Calu3 (cell line): ENCODE data around the gene NTRK2. TPM values are rescaled to one million over a fixed set of nuclear protein-coding genes. Genes with fewer than 3 reads are reported as not detected.
"Not testable (repeated sequence)": the region's sequence is repeated elsewhere in the genome, so short reads cannot be mapped to it uniquely, and the experiment has no call there.

Experiments
- BruUV-seq: library from RNA; stranded (reverse); fragments of 400-500 nt; replicated peaks from 2 replicates; lab custom pipeline; 2021; lab: Mats Ljungman, UMichigan
- CTCF ChIA-PET: fragments of 300-600 bp; sonication (Branson Sonifier 250); formaldehyde crosslinking; loops from one replicate; lab custom pipeline; 2022; ENCODE audit warnings: antibody characterized with exemption; lab: Charles Lee
- DNase-seq: peaks from one replicate; pipeline ENCODE4 v3.0.0; 2022
- H3K27ac Mint-ChIP-seq: one replicate; pipeline ENCODE4 v1.8.0; 2022; ENCODE audit warnings: mixed read lengths; ENCODE audit not compliant: unreplicated experiment
- H3K27me3 Mint-ChIP-seq: one replicate; pipeline ENCODE4 v1.8.0; 2022; ENCODE audit warnings: mixed read lengths; ENCODE audit not compliant: unreplicated experiment
- H3K36me3 Mint-ChIP-seq: one replicate; pipeline ENCODE4 v1.8.0; 2022; ENCODE audit warnings: mild to moderate bottlenecking, moderate library complexity, mixed read lengths; ENCODE audit not compliant: insufficient read depth, unreplicated experiment
- H3K4me1 Mint-ChIP-seq: one replicate; pipeline ENCODE4 v1.8.0; 2022; ENCODE audit warnings: mild to moderate bottlenecking, low read depth, mixed read lengths; ENCODE audit not compliant: unreplicated experiment
- H3K4me3 Mint-ChIP-seq: one replicate; pipeline ENCODE4 v1.8.0; 2022; ENCODE audit warnings: mild to moderate bottlenecking, low read depth, moderate library complexity, mixed read lengths; ENCODE audit not compliant: unreplicated experiment
- H3K9me3 Mint-ChIP-seq: one replicate; pipeline ENCODE4 v1.8.0; 2022; ENCODE audit warnings: low read depth, mixed read lengths; ENCODE audit not compliant: unreplicated experiment
- intact Hi-C: fragments of 100-400 bp; cut with micrococcal nuclease; formaldehyde crosslinking; loops from one replicate; pipeline ENCODE4 v1.10.0; 2022; ENCODE audit not compliant: unreplicated experiment
- total RNA-seq: library from RNA; stranded (reverse); gene quantifications from 2 replicates; pipeline ENCODE4 v1.2.3, GENCODE V29; 2022
- TF ChIP-seq, protein P1 (sequence below): fragments of 200-600 bp; IDR thresholded peaks from one replicate; pipeline ENCODE4 v1.8.0; 2022; ENCODE audit warnings: antibody characterized with exemption; ENCODE audit not compliant: unreplicated experiment

Gene NTRK2
- total RNA-seq, 1 experiment from 2014 or later: 2.1 TPM

GRCh38 chr9:84893419-84894128 is 224.0 kb downstream of the NTRK2 start:
- Mint-ChIP-seq H3K27me3 (no peaks in the 10 kb centered on the region), H3K9me3 (no peaks in the 10 kb centered on the region), H3K4me1 (peaks cover 9% of the 10 kb centered on the region), H3K4me3 (no peak overlapping the region), H3K27ac (no peak overlapping the region), H3K36me3 (no peaks in the 10 kb centered on the region)
- no peak for DNase-seq
- CTCF ChIA-PET: interaction anchor here (0.7 kb wide), 1 partner anchor 99 kb away, joined by 3 read pairs; no protein-coding TSS in a partner anchor
- TF ChIP-seq, protein P1, sequence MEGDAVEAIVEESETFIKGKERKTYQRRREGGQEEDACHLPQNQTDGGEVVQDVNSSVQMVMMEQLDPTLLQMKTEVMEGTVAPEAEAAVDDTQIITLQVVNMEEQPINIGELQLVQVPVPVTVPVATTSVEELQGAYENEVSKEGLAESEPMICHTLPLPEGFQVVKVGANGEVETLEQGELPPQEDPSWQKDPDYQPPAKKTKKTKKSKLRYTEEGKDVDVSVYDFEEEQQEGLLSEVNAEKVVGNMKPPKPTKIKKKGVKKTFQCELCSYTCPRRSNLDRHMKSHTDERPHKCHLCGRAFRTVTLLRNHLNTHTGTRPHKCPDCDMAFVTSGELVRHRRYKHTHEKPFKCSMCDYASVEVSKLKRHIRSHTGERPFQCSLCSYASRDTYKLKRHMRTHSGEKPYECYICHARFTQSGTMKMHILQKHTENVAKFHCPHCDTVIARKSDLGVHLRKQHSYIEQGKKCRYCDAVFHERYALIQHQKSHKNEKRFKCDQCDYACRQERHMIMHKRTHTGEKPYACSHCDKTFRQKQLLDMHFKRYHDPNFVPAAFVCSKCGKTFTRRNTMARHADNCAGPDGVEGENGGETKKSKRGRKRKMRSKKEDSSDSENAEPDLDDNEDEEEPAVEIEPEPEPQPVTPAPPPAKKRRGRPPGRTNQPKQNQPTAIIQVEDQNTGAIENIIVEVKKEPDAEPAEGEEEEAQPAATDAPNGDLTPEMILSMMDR: no peak
- no TSS peak for BruUV-seq
- intact Hi-C loops: no loop called here

DNA sequence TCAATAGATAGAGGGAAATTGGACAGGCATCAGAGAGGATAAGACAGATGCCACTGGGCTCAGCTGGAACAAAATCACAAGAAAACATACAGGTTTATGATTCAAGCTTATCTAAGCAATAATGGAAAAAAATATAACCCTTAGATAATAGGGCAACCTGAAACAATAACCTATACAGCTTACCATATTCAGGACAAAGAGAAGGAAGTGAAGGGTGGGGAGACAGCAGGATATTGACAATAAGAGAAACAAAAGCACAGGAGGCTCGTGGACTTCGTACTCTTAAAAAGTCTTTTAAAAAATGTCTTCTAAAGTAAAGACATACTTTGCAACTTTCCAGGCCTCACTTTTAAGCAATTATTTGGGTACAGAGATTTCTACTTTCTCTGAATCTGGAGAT is 225.3 kb downstream of the NTRK2 start:
- no peaks in the 10 kb centered on the region for H3K36me3 Mint-ChIP-seq
- no TSS peak for BruUV-seq
- H3K27me3 Mint-ChIP-seq: no peaks in the 10 kb centered on the region
- CTCF ChIA-PET: no interaction called here
- TF ChIP-seq, protein P1: no peak
- H3K9me3 Mint-ChIP-seq: no peaks in the 10 kb centered on the region
- no peak overlapping the region for H3K27ac Mint-ChIP-seq
- no peak overlapping the region for H3K4me3 Mint-ChIP-seq
- intact Hi-C loops: no loop called here
- no peak for DNase-seq
- peaks cover 13% of the 10 kb centered on the region for H3K4me1 Mint-ChIP-seq

GRCh38 chr9:84897362-84898094 is 228.0 kb downstream of the NTRK2 start:
- Mint-ChIP-seq H3K9me3 (no peaks in the 10 kb centered on the region), H3K4me3 (no peak overlapping the region), H3K27me3 (no peaks in the 10 kb centered on the region), H3K36me3 (no peaks in the 10 kb centered on the region), H3K4me1 (peaks cover 22% of the 10 kb centered on the region), H3K27ac (no peak overlapping the region)
- CTCF ChIA-PET: no interaction called here
- no peak for DNase-seq
- TF ChIP-seq, protein P1: no peak
- BruUV-seq: no TSS peak
- intact Hi-C loops: no loop called here

GRCh38 chr9:84898188-84898587 is 228.7 kb downstream of the NTRK2 start:
- TF ChIP-seq, protein P1: no peak
- H3K27ac Mint-ChIP-seq: no peak overlapping the region
- no peak overlapping the region for H3K4me3 Mint-ChIP-seq
- H3K4me1 Mint-ChIP-seq: peaks cover 22% of the 10 kb centered on the region
- H3K36me3 Mint-ChIP-seq: no peaks in the 10 kb centered on the region
- DNase-seq: no peak
- H3K9me3 Mint-ChIP-seq: no peaks in the 10 kb centered on the region
- no TSS peak for BruUV-seq
- intact Hi-C loops: no loop called here
- H3K27me3 Mint-ChIP-seq: no peaks in the 10 kb centered on the region
- CTCF ChIA-PET: no interaction called here

- not testable (repeated sequence) for H3K4me3 Mint-ChIP-seq
- CTCF ChIA-PET: interaction anchor here (0.7 kb wide), 2 partner anchors 230 to 411 kb away, joined by 3 to 5 read pairs; no protein-coding TSS in a partner anchor
These were observed 229.1 kb downstream of the NTRK2 start for GRCh38 chr9:84898618-84899017.

More at GRCh38 chr9:84898618-84899017, 229.1 kb downstream of the NTRK2 start:
- H3K36me3 Mint-ChIP-seq, H3K9me3 Mint-ChIP-seq, BruUV-seq, DNase-seq, intact Hi-C loops, H3K27ac Mint-ChIP-seq, H3K27me3 Mint-ChIP-seq: not testable (repeated sequence)
- peaks cover 22% of the 10 kb centered on the region for H3K4me1 Mint-ChIP-seq
